ENCODE data around the gene TXNDC11. TPM values are rescaled to one million over a fixed set of nuclear protein-coding genes. Genes with fewer than 3 reads are reported as not detected.
A peak's percentile ranks its signal among the peaks of the same experiment; 100 is the strongest.

TXNDC11 gene
- polyA plus RNA-seq, 4 donors, result 47.6 to 73.4 (median 49.7) TPM

DNA sequence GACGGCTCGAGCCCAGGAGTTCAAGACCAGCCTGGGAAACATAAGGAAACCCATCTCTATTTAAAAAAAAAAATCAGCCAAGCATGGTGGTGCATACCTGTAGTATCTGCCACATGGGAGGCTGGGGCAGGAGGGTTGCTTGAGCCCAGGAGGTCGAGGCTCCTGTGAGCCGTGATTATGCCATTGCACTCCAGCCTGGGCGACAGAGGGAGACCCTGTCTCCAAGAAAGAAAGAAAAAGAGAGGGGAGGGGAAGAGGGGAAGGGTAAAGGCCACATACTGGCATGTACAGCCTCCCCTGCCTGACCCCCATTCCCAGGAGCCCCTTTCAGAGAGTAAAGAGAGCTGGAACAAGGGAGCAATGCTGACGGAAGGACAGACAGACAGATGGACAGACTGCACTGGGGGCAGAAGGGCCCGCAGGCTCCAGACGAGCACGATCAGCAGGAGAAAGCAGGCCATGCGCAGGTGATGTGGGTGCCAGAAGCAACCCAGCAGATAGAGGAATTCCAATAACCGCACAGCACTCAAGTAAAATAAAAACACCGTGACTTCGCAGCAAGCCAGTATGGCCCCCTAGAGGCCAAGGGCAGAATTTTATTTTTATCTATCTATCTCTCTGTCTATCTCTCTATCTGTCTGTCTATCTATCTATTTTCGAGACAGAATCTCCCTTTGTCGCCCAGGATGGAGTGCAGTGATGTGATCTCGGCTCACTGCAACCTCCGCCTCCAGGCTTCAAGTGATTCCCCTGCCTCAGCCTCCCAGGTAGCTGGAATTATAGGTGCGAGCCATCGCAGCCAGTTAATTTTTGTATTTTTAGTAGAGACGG, 101.5 kb downstream of the TXNDC11 start:
- H3K36me3 ChIP-seq (ENCODE audit: control insufficient read depth in 3 of 3, insufficient read depth in 2 of 3, low read depth in 1 of 3, low read length in 3 of 3), result no peaks in the 10 kb centered on the region
- DNase-seq (peak; percentile 56 to 58), FAIRE-seq (no peak)
- H3K4me3 ChIP-seq (ENCODE audit: low read depth in 1 of 3, low read length in 3 of 3), result no peak overlapping the region
- no peaks in the 10 kb centered on the region for H3K9me3 ChIP-seq (ENCODE audit: control insufficient read depth in 2 of 2, insufficient read depth in 1 of 2, low read depth in 1 of 2, low read length in 1 of 2)
- no peaks in the 10 kb centered on the region for H3K27me3 ChIP-seq (ENCODE audit: control insufficient read depth in 3 of 3, insufficient read depth in 3 of 3, low read length in 3 of 3)
- WGBS, 3 donors, result 33 to 41% (median 39%) methylated on average over 20 of the region's 20 CpGs
- H3K27ac ChIP-seq (ENCODE audit: low read depth in 1 of 3, low read length in 2 of 3), result peak overlapping the region in 2 of 3 donors; percentile 52 to 87
- peaks cover 0 to 10% (median 4%) of the 10 kb centered on the region in 3 donors for H3K4me1 ChIP-seq (ENCODE audit: control insufficient read depth in 3 of 3, insufficient read depth in 2 of 3, low read depth in 1 of 3, low read length in 2 of 3)

GRCh38 chr16:11639925-11640899, 102.4 kb downstream of the TXNDC11 start:
- FAIRE-seq (no peak), DNase-seq (peak; percentile 54 to 66)
- Histone ChIP-seq H3K4me1 (ENCODE audit: control insufficient read depth in 3 of 3, insufficient read depth in 2 of 3, low read depth in 1 of 3, low read length in 2 of 3) (peaks cover 0 to 18% (median 4%) of the 10 kb centered on the region in 3 donors), H3K36me3 (ENCODE audit: control insufficient read depth in 3 of 3, insufficient read depth in 2 of 3, low read depth in 1 of 3, low read length in 3 of 3) (no peaks in the 10 kb centered on the region), H3K27me3 (ENCODE audit: control insufficient read depth in 3 of 3, insufficient read depth in 3 of 3, low read length in 3 of 3) (no peaks in the 10 kb centered on the region), H3K9me3 (ENCODE audit: control insufficient read depth in 2 of 2, insufficient read depth in 1 of 2, low read depth in 1 of 2, low read length in 1 of 2) (no peaks in the 10 kb centered on the region), H3K4me3 (ENCODE audit: low read depth in 1 of 3, low read length in 3 of 3) (no peak overlapping the region), H3K27ac (ENCODE audit: low read depth in 1 of 3, low read length in 2 of 3) (peak overlapping the region; percentile 23 to 87 (median 52))
- 41 to 51% (median 46%) methylated on average over 25 of the region's 25 CpGs for WGBS, 3 donors

- WGBS, 3 donors, result 45 to 59% (median 47%) methylated on average over 4 of the region's 4 CpGs
- DNase-seq (no peak), FAIRE-seq (no peak)
- H3K9me3 ChIP-seq (ENCODE audit: control insufficient read depth in 2 of 2, insufficient read depth in 1 of 2, low read depth in 1 of 2, low read length in 1 of 2), result no peaks in the 10 kb centered on the region
- H3K4me1 ChIP-seq (ENCODE audit: control insufficient read depth in 3 of 3, insufficient read depth in 2 of 3, low read depth in 1 of 3, low read length in 2 of 3), result peaks cover 0 to 18% (median 4%) of the 10 kb centered on the region in 3 donors
- no peaks in the 10 kb centered on the region for H3K36me3 ChIP-seq (ENCODE audit: control insufficient read depth in 3 of 3, insufficient read depth in 2 of 3, low read depth in 1 of 3, low read length in 3 of 3)
- no peak overlapping the region for H3K4me3 ChIP-seq (ENCODE audit: low read depth in 1 of 3, low read length in 3 of 3)
- H3K27ac ChIP-seq (ENCODE audit: low read depth in 1 of 3, low read length in 2 of 3), result no peak overlapping the region
- peaks cover 0 to 3% (median 0%) of the 10 kb centered on the region in 3 donors for H3K27me3 ChIP-seq (ENCODE audit: control insufficient read depth in 3 of 3, insufficient read depth in 3 of 3, low read length in 3 of 3)
These were observed 103.6 kb downstream of the TXNDC11 start for GRCh38 chr16:11639008-11639562.

DNA sequence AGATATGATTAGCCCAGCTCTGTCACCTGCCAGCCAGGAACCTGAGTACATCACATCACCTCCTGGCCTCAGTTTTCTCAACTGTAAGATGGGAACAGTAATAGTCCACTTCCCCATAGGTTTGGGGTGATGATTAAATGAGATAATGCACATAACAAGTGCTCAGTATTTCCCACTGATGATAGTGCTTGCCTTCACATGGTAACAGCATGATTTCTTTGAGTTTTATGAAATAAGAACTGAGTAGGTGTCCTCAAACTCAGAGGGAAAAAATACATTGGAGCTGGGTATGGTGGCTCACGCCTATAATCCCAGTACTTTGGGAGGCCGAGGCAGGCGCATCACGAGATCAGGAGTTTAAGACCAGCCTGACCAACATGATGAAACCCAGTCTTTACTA, 104.5 kb downstream of the TXNDC11 start:
- Histone ChIP-seq H3K36me3 (ENCODE audit: control insufficient read depth in 3 of 3, insufficient read depth in 2 of 3, low read depth in 1 of 3, low read length in 3 of 3) (no peaks in the 10 kb centered on the region), H3K9me3 (ENCODE audit: control insufficient read depth in 2 of 2, insufficient read depth in 1 of 2, low read depth in 1 of 2, low read length in 1 of 2) (no peaks in the 10 kb centered on the region), H3K4me1 (ENCODE audit: control insufficient read depth in 3 of 3, insufficient read depth in 2 of 3, low read depth in 1 of 3, low read length in 2 of 3) (peaks cover 0 to 19% (median 4%) of the 10 kb centered on the region in 3 donors), H3K27me3 (ENCODE audit: control insufficient read depth in 3 of 3, insufficient read depth in 3 of 3, low read length in 3 of 3) (peaks cover 0 to 3% (median 0%) of the 10 kb centered on the region in 3 donors), H3K4me3 (ENCODE audit: low read depth in 1 of 3, low read length in 3 of 3) (no peak overlapping the region), H3K27ac (ENCODE audit: low read depth in 1 of 3, low read length in 2 of 3) (no peak overlapping the region)
- 85 to 93% (median 90%) methylated on average over 4 of the region's 4 CpGs for WGBS, 3 donors
- DNase-seq (no peak), FAIRE-seq (no peak)

DNA sequence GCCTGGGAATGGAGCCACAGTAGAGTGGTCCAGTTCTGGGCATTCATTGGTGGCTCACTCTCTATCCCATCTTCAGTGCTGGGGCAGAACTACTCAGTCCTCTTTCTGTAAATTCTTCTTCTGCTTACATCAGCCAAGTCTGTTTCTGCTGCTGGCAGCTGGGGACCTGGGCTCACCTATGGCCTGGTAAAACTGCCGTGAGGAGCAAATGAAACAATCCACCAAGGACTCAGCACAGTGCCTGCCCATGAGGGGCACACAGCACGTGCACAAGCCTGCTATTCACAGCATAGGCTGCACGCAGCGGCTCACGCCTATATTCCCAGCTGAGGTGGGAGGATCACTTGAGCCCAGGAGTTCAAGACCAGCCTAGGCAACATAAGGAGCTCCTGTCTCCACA, 105.3 kb downstream of the TXNDC11 start:
- Histone ChIP-seq H3K4me3 (ENCODE audit: low read depth in 1 of 3, low read length in 3 of 3) (no peak overlapping the region), H3K36me3 (ENCODE audit: control insufficient read depth in 3 of 3, insufficient read depth in 2 of 3, low read depth in 1 of 3, low read length in 3 of 3) (no peaks in the 10 kb centered on the region), H3K27ac (ENCODE audit: low read depth in 1 of 3, low read length in 2 of 3) (no peak overlapping the region), H3K27me3 (ENCODE audit: control insufficient read depth in 3 of 3, insufficient read depth in 3 of 3, low read length in 3 of 3) (peaks cover 0 to 3% (median 0%) of the 10 kb centered on the region in 3 donors), H3K4me1 (ENCODE audit: control insufficient read depth in 3 of 3, insufficient read depth in 2 of 3, low read depth in 1 of 3, low read length in 2 of 3) (peaks cover 0 to 27% (median 4%) of the 10 kb centered on the region in 3 donors), H3K9me3 (ENCODE audit: control insufficient read depth in 2 of 2, insufficient read depth in 1 of 2, low read depth in 1 of 2, low read length in 1 of 2) (no peaks in the 10 kb centered on the region)
- DNase-seq (no peak), FAIRE-seq (no peak)
- WGBS, 3 donors, result 52 to 81% (median 65%) methylated on average over 5 of the region's 5 CpGs

- FAIRE-seq, result no peak
- peaks cover 0 to 28% (median 3%) of the 10 kb centered on the region in 3 donors for H3K4me1 ChIP-seq (ENCODE audit: control insufficient read depth in 3 of 3, insufficient read depth in 2 of 3, low read depth in 1 of 3, low read length in 2 of 3)
- DNase-seq, result peak; percentile 83 to 97
These were observed 106.4 kb downstream of the TXNDC11 start for GRCh38 chr16:11636172-11636721.

GRCh38 chr16:11635679-11636171, 106.9 kb downstream of the TXNDC11 start:
- FAIRE-seq, result no peak
- Histone ChIP-seq H3K4me3 (ENCODE audit: low read depth in 1 of 3, low read length in 3 of 3) (peak overlapping the region in 2 of 3 donors; percentile 23 to 34), H3K4me1 (ENCODE audit: control insufficient read depth in 3 of 3, insufficient read depth in 2 of 3, low read depth in 1 of 3, low read length in 2 of 3) (peaks cover 0 to 23% (median 0%) of the 10 kb centered on the region in 3 donors), H3K9me3 (ENCODE audit: control insufficient read depth in 2 of 2, insufficient read depth in 1 of 2, low read depth in 1 of 2, low read length in 1 of 2) (no peaks in the 10 kb centered on the region), H3K36me3 (ENCODE audit: control insufficient read depth in 3 of 3, insufficient read depth in 2 of 3, low read depth in 1 of 3, low read length in 3 of 3) (no peaks in the 10 kb centered on the region), H3K27ac (ENCODE audit: low read depth in 1 of 3, low read length in 2 of 3) (peak overlapping the region; percentile 53 to 99 (median 70)), H3K27me3 (ENCODE audit: control insufficient read depth in 3 of 3, insufficient read depth in 3 of 3, low read length in 3 of 3) (peaks cover 0 to 3% (median 0%) of the 10 kb centered on the region in 3 donors)
- 44 to 74% (median 58%) methylated on average over 12 of the region's 12 CpGs for WGBS, 3 donors
- no peak for DNase-seq

More at GRCh38 chr16:11636172-11636721, 106.4 kb downstream of the TXNDC11 start:
- H3K4me3 ChIP-seq (ENCODE audit: low read depth in 1 of 3, low read length in 3 of 3), result peak overlapping the region in 2 of 3 donors; percentile 23 to 34
- H3K27ac ChIP-seq (ENCODE audit: low read depth in 1 of 3, low read length in 2 of 3), result peak overlapping the region; percentile 53 to 99 (median 70)
- 10 to 44% (median 26%) methylated on average over 14 of the region's 14 CpGs for WGBS, 3 donors
- H3K9me3 ChIP-seq (ENCODE audit: control insufficient read depth in 2 of 2, insufficient read depth in 1 of 2, low read depth in 1 of 2, low read length in 1 of 2), result no peaks in the 10 kb centered on the region
- H3K36me3 ChIP-seq (ENCODE audit: control insufficient read depth in 3 of 3, insufficient read depth in 2 of 3, low read depth in 1 of 3, low read length in 3 of 3), result no peaks in the 10 kb centered on the region
- peaks cover 0 to 3% (median 0%) of the 10 kb centered on the region in 3 donors for H3K27me3 ChIP-seq (ENCODE audit: control insufficient read depth in 3 of 3, insufficient read depth in 3 of 3, low read length in 3 of 3)
